Stimulated activated CD8-positive, alpha-beta memory T cell treated with anti-CD3 and anti-CD28 coated beads, Interleukin-12 subunit alpha, Interleukin-12 subunit beta, amount 100 ng/mL, for 24 hours (primary cell): ENCODE results near the gene NR1H4.
"Not testable (repeated sequence)": the region's sequence is repeated elsewhere in the genome, so short reads cannot be mapped to it uniquely, and the experiment has no call there.

Source experiments
- DNase-seq: peaks from one replicate; pipeline ENCODE4 v3.0.0-alpha.2; 2020; ENCODE audit errors: extremely low read depth

NR1H4 gene

GRCh38 chr12:100512692-100513091, 39.0 kb downstream of the NR1H4 start:
- DNase-seq = no peak

GRCh38 chr12:100515968-100516367, 42.3 kb downstream of the NR1H4 start:
- DNase-seq = no peak

DNA sequence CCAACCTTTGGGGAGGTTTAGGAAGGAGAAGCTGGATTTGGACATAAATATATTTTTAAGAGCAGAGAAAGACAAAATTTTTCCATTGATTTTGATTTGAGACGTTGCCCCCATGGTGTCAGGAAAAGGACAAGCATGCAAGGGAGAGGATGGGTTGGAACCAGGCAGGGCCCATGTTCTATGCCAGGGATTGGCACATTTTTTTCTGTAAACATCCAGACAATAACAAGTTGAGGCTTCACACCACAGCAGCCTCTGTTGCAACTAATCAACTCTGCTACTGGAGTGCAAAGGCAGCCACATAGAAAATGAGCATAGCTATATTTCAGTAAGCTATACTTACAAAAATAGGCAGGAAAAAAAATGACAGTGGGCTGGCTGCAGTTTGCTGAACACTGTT, 44.7 kb downstream of the NR1H4 start:
- no peak for DNase-seq

- no peak for DNase-seq
Measured at GRCh38 chr12:100520048-100520769, 46.5 kb downstream of the NR1H4 start.

DNA sequence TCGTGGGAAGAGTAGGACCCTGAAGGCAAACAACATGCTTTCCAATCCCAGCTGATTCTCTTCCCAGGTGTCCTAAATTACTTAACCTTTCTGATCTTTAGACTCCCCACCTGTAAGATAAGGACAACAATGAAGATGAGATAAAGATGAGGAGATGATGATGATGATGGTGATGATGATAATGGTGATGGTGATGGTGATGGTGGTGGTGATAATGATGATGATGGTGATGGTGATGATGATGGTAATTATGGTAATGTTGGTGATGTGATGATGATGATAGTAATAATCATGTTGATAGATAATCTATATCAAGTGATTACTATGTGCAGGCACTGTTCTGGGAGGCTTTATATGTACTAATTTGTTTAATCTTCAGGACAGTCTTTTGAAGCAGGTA, 48.3 kb downstream of the NR1H4 start:
- no peak for DNase-seq

DNA sequence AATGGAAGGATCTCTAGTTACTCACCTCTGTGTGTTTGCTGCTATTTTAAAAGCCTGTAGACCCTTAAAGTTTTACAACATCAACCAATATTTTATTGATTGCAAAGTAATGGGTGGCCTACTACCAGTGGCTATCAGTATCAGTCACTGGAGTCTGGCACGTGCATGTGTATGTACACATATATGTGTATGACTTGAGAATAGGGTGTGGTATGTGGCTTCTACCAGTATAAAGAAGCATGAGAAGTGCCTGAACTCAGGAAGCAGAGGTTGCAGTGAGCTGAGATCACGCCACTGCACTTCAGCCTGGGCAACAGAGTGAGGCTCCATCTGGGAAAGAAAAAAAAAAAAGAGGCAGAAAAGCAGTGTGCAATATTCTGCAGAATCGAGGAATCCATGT, 54.4 kb downstream of the NR1H4 start:
- no peak for DNase-seq

- DNase-seq = no peak
Measured at GRCh38 chr12:100528471-100529127, 54.9 kb downstream of the NR1H4 start.

DNA sequence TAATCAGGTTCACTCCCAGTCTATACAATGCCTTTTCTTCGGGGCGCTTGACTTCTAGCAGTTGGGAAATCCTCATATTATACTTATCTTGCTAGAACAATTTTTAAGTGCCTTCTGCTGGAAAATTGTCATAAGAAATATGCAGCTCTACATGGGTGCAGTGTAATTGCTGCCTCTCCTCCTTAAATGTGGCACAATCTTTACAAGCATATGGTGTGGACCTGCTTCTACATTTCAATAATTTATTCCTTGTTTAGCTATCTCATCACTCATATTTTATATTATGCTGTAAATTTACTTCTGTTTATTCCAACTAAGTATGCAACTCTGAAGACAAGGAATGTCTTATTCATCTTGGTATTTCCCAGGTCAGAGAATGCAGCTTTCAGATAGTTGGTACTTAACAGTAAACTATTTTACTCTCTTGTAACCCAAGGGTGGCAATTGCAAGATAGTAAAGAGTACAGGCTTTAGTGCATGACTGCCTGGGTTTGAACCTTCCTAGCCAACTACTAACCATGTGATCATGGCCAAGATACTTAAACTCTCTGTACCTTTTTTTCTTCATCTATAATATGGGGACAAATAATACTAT, 56.2 kb downstream of the NR1H4 start:
- DNase-seq = no peak

DNA sequence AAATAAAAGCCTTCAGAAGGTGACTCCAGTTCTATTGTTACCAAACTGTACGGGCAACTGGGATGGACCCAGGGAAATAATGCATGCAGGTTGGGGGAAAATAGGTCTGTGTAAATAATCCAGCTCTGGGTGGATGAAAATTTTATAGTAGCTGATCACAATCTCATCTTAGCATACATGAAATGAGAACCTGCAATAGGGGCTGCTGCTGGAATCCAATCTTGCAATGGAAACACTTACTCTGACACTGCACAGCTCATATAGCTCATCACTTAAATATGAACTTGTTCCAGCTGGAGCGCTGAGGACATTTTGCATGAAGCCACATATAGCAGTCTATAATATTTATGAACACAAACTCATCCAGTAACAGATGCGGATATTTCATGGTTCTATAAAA, 59.7 kb downstream of the NR1H4 start:
- no peak for DNase-seq

- DNase-seq = no peak
Measured at GRCh38 chr12:100534625-100535227, 61.1 kb downstream of the NR1H4 start.

- no peak for DNase-seq
Measured at GRCh38 chr12:100539202-100539601, 65.5 kb downstream of the NR1H4 start.

- no peak for DNase-seq
Measured at GRCh38 chr12:100544165-100544564, 70.5 kb downstream of the NR1H4 start.

- no peak for DNase-seq
Measured at GRCh38 chr12:100545092-100545491, 71.4 kb downstream of the NR1H4 start.

GRCh38 chr12:100553936-100554335, 80.3 kb downstream of the NR1H4 start:
- no peak for DNase-seq

DNA sequence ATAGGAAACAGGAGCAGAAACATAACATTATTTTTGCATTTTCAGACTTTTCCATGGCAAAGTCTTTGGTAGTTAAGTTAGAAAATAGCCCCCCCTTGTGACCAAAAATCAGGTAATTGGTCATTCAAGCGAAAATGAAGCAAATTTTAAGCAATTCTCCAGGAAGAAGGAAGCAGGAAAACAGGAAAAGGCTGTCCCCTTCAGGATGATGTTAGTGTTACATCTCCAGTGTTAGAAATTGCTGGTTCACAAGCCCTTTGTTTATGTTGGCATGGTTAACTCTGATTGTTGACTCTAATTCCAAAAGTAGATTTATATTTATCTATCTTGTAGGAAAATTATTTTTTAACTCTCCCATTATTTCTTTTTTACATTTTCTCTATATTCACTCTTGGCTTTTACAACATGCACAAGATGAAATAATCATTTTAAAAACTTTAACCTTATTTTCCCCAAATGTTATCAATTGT, 81.0 kb downstream of the NR1H4 start:
- DNase-seq = no peak

GRCh38 chr12:100555722-100556121, 82.1 kb downstream of the NR1H4 start:
- no peak for DNase-seq

- no peak for DNase-seq
Measured at GRCh38 chr12:100557357-100557756, 83.7 kb downstream of the NR1H4 start.

DNA sequence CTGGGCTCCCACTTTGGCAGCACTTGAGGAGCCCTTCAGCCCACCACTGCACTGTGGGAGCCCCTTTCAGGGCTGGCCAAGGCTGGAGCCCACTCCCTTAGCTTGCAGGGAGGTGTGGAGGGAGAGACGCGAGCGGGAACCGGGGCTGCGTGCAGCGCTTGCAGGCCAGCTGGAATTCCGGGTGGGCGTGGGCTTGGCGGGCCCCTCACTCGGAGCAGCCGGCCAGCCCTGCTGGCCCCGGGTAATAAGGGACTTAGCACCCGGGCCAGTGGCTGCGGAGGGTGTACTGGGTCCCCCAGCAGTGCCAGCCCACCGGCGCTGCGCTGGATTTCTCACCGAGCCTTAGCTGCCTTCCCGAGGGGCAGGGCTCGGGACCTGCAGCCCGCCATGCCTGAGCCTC, 85.6 kb downstream of the NR1H4 start:
- not testable (repeated sequence) for DNase-seq

- no peak for DNase-seq
Measured at GRCh38 chr12:100564090-100564489, 90.4 kb downstream of the NR1H4 start.

DNA sequence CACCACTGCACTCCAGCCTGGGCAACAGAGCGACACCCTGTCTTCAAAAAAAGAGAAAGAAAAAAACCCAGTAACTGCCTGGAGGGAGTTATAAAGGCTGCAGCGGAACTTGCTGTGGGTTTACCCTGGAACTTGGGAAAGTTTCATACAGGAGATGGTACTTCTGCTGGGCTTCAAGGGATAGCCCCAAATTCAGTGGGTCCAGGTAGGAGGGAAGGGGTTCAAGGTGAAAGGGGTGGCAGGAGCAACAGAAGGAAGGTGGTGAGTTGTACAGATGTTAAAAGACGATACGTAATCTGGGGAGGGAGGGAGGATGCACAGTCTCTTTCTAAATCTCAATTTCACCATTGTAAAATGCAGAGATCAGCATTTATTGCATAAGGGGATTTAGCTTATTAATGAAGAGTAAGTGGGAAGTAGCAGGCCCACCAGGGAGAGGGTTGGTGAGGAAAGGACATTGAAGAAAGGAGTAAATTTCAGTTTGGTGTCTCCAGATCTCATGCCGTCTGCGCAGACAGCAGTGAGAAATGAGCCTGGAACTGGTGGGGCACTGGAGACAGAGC, 91.3 kb downstream of the NR1H4 start:
- no peak for DNase-seq

- DNase-seq = no peak
Measured at GRCh38 chr12:100565987-100566545, 92.4 kb downstream of the NR1H4 start.
